A673 (cell line): ENCODE measurements around the gene OR4N5. TPM values are rescaled to one million over a fixed set of nuclear protein-coding genes. Genes with fewer than 3 reads are reported as not detected.
A peak's percentile ranks its signal among the peaks of the same experiment; 100 is the strongest.
"Not testable (repeated sequence)": the region's sequence is repeated elsewhere in the genome, so short reads cannot be mapped to it uniquely, and the experiment has no call there.

Experiments used
- BruUV-seq: library from RNA; stranded (reverse); fragments of 400-500 nt; replicated peaks from 2 replicates; lab custom pipeline; 2021; lab: Mats Ljungman, UMichigan
- CTCF ChIA-PET: fragments of 300-600 bp; sonication (Branson Sonifier 250); formaldehyde crosslinking; loops from one replicate; lab custom pipeline; 2022; ENCODE audit warnings: antibody characterized with exemption; lab: Charles Lee
- POLR2A ChIA-PET: fragments of 300-600 bp; sonication (Branson Sonifier 250); formaldehyde crosslinking; loops from one replicate; lab custom pipeline; 2022; ENCODE audit warnings: antibody characterized with exemption; ENCODE audit not compliant: low non-redundant PET; lab: Charles Lee
- DNase-seq: peaks from one replicate; pipeline ENCODE4 v3.0.0-alpha.2; 2015; ENCODE audit warnings: low spot score
- H3K27ac ChIP-seq: fragments of 200-600 bp; sonication (generic); 2 replicates; pipeline ENCODE4 v1.5.1; 2016; ENCODE audit warnings: mixed run types, low read depth, mild to moderate bottlenecking, mixed read lengths, antibody characterized with exemption, low read length; ENCODE audit not compliant: poor library complexity, severe bottlenecking
- H3K27me3 ChIP-seq: fragments of 200-600 bp; sonication (generic); replicated peaks from 2 replicates; pipeline ENCODE4 v1.6.1; 2017; ENCODE audit warnings: mixed run types, low read depth, mild to moderate bottlenecking, mixed read lengths, antibody characterized with exemption, low read length; ENCODE audit not compliant: insufficient read depth, poor library complexity
- H3K36me3 ChIP-seq: fragments of 200-600 bp; sonication (generic); 2 replicates; pipeline ENCODE4 v1.6.1; 2016; ENCODE audit warnings: mixed run types, mild to moderate bottlenecking, mixed read lengths, antibody characterized with exemption, low read length; ENCODE audit not compliant: insufficient read depth, poor library complexity, severe bottlenecking
- H3K4me1 ChIP-seq: fragments of 200-600 bp; sonication (generic); 2 replicates; pipeline ENCODE4 v1.6.1; 2017; ENCODE audit warnings: mixed run types, mild to moderate bottlenecking, mixed read lengths, antibody characterized with exemption, low read length; ENCODE audit not compliant: insufficient read depth, poor library complexity, severe bottlenecking
- H3K4me3 ChIP-seq: fragments of 200-600 bp; sonication (generic); 2 replicates; pipeline ENCODE4 v1.5.1; 2016; ENCODE audit warnings: low read depth, mixed run types, mild to moderate bottlenecking, mixed read lengths, low read length; ENCODE audit not compliant: poor library complexity, severe bottlenecking
- H3K9me3 ChIP-seq: fragments of 200-600 bp; sonication (generic); 2 replicates; pipeline ENCODE4 v1.6.1; 2016; ENCODE audit warnings: mixed run types, low read depth, mild to moderate bottlenecking, mixed read lengths, antibody characterized with exemption, low read length; ENCODE audit not compliant: poor library complexity, severe bottlenecking
- EZH2 ChIP-seq: fragments of 200-600 bp; sonication (generic); IDR thresholded peaks from 2 replicates; pipeline ENCODE4 v1.6.1; 2017; ENCODE audit warnings: borderline replicate concordance, low read depth, mild to moderate bottlenecking, mixed read lengths, antibody characterized with exemption, low read length; ENCODE audit not compliant: poor library complexity, severe bottlenecking
- intact Hi-C: fragments of 100-400 bp; cut with micrococcal nuclease; formaldehyde crosslinking; loops from one replicate; pipeline ENCODE4 v1.10.0; 2022; ENCODE audit not compliant: unreplicated experiment
- total RNA-seq: library from RNA; stranded (reverse); gene quantifications from 2 replicates; pipeline ENCODE4 v1.2.3, GENCODE V29; 2021
- TF ChIP-seq, protein P1 (sequence below): fragments of 300-800, 200-600 bp; sonication (generic); conservative IDR thresholded peaks from 2 replicates; pipeline ENCODE4 v1.5.1; 2017; ENCODE audit warnings: low read depth, mild to moderate bottlenecking, antibody characterized with exemption, low read length, moderate library complexity, mixed read lengths

OR4N5 gene
- total RNA-seq, 1 experiment from 2014 or later: not detected

DNA sequence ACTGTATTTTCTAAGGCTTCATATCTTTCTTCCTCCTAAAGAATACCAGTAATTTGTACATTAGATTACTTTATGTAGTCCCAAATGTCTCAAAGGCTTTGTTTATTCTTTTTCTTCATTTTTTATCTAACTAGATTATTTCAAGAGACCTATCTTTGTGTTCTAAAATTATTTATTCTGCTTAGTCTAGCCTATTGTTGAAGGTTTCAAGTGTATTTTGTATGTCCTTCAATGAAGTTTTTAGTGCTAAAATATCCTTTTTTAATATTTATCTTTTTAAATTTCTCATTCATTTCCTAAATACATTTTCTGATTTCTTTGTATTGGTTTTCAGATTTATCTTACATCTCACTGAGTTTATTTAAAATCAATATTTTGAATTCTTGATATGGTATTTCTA, 25.8 kb downstream of the OR4N5 start:
- intact Hi-C loops: no loop called here
- POLR2A ChIA-PET: no interaction called here
- Histone ChIP-seq H3K27me3 (no peaks in the 10 kb centered on the region), H3K9me3 (peaks cover 7% of the 10 kb centered on the region), H3K36me3 (no peaks in the 10 kb centered on the region), H3K27ac (no peak overlapping the region), H3K4me1 (no peaks in the 10 kb centered on the region), H3K4me3 (no peak overlapping the region)
- no peak for DNase-seq
- TF ChIP-seq EZH2: no peak
- TF ChIP-seq, protein P1, sequence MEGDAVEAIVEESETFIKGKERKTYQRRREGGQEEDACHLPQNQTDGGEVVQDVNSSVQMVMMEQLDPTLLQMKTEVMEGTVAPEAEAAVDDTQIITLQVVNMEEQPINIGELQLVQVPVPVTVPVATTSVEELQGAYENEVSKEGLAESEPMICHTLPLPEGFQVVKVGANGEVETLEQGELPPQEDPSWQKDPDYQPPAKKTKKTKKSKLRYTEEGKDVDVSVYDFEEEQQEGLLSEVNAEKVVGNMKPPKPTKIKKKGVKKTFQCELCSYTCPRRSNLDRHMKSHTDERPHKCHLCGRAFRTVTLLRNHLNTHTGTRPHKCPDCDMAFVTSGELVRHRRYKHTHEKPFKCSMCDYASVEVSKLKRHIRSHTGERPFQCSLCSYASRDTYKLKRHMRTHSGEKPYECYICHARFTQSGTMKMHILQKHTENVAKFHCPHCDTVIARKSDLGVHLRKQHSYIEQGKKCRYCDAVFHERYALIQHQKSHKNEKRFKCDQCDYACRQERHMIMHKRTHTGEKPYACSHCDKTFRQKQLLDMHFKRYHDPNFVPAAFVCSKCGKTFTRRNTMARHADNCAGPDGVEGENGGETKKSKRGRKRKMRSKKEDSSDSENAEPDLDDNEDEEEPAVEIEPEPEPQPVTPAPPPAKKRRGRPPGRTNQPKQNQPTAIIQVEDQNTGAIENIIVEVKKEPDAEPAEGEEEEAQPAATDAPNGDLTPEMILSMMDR: no peak
- no TSS peak for BruUV-seq
- CTCF ChIA-PET: no interaction called here

DNA sequence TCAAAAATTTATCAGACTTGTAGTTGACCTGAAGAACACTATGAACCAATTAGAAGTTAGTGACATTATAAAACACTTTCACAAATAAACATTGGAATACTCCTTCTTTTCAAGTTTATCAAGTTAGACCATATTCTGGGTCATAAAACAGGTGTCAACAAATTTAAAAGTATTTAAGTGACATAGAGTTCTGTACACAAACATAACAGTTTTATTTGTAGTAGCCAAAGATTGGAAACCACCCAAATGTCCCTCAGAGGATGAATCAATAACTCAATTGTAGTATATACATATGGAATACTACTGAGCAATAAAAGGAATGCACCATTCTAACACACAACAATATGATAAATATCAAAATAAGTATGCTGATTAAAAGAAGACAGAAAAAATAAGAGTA, 28.5 kb downstream of the OR4N5 start:
- no TSS peak for BruUV-seq
- Histone ChIP-seq H3K4me3 (no peak overlapping the region), H3K27ac (no peak overlapping the region), H3K36me3 (no peaks in the 10 kb centered on the region), H3K27me3 (no peaks in the 10 kb centered on the region), H3K9me3 (peaks cover 7% of the 10 kb centered on the region), H3K4me1 (no peaks in the 10 kb centered on the region)
- intact Hi-C loops: no loop called here
- ChIA-PET CTCF (no interaction called here), POLR2A (no interaction called here)
- TF ChIP-seq EZH2: no peak
- TF ChIP-seq, protein P1: no peak
- no peak for DNase-seq

DNA sequence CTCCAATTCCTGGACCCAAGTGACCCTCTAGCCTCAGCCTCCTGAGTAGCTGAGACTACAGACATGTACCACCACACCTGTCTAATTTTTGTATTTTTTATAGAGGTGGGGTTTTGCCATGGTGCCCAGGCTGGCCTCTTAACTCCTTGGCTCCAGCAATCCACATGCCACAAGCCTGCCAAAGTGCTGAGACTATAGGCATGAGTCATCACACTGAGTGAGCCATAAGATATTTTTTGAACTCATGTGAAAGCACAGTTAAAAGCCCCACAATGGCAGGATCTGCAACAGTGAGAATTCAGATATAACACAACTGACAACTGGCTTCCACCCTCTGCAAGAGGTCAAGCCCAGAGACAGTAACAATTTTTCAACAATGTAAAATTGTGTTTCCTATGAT, 31.2 kb downstream of the OR4N5 start:
- H3K27me3 ChIP-seq, CTCF ChIA-PET, intact Hi-C loops, H3K36me3 ChIP-seq, BruUV-seq, H3K27ac ChIP-seq, POLR2A ChIA-PET, H3K9me3 ChIP-seq, H3K4me3 ChIP-seq, H3K4me1 ChIP-seq: not testable (repeated sequence)
- DNase-seq: peak; percentile 7

DNA sequence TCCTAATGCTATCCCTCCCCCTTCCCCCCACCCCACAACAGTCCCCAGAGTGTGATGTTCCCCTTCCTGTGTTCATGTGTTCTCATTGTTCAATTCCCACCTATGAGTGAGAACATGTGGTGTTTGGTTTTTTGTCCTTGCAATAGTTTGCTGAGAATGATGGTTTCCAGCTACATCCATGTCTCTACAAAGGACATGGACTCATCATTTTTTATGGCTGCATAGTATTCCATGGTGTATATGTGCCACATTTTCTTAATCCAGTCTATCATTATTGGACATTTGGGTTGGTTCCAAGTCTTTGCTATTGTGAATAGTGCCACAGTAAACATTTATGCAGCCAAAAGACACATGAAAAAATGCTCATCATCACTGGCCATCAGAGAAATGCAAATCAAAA, 35.6 kb downstream of the OR4N5 start:
- CTCF ChIA-PET, H3K4me3 ChIP-seq, intact Hi-C loops, H3K9me3 ChIP-seq, H3K36me3 ChIP-seq, H3K27me3 ChIP-seq, H3K27ac ChIP-seq, H3K4me1 ChIP-seq, BruUV-seq, POLR2A ChIA-PET, DNase-seq: not testable (repeated sequence)
